Measurements from ENCODE around the gene AKNA.

Gene AKNA

GRCh38 chr9:114308361-114308950 is 79.3 kb downstream of the AKNA start:
- no peak for FAIRE-seq
- DNase-seq (ENCODE audit: insufficient read length, low spot score), result no peak
- TF ChIP-seq POLR2A (IDR thresholded peaks at IDR 0.05; ENCODE audit: low read depth, low read length), result no peak

- FAIRE-seq (no peak), DNase-seq (ENCODE audit: insufficient read length, low spot score) (no peak)
- no peak for TF ChIP-seq POLR2A (IDR thresholded peaks at IDR 0.05; ENCODE audit: low read depth, low read length)
These were observed 79.9 kb downstream of the AKNA start for GRCh38 chr9:114307899-114308267.

GRCh38 chr9:114304416-114305188 is 83.2 kb downstream of the AKNA start:
- no peak for FAIRE-seq
- no peak for TF ChIP-seq POLR2A (IDR thresholded peaks at IDR 0.05; ENCODE audit: low read depth, low read length)
- no peak for DNase-seq (ENCODE audit: insufficient read length, low spot score)

GRCh38 chr9:114303977-114304376 is 83.8 kb downstream of the AKNA start:
- FAIRE-seq (no peak), DNase-seq (ENCODE audit: insufficient read length, low spot score) (no peak)
- no peak for TF ChIP-seq POLR2A (IDR thresholded peaks at IDR 0.05; ENCODE audit: low read depth, low read length)

GRCh38 chr9:114303571-114303970 is 84.2 kb downstream of the AKNA start:
- DNase-seq (ENCODE audit: insufficient read length, low spot score) (no peak), FAIRE-seq (no peak)
- no peak for TF ChIP-seq POLR2A (IDR thresholded peaks at IDR 0.05; ENCODE audit: low read depth, low read length)

- FAIRE-seq (no peak), DNase-seq (ENCODE audit: insufficient read length, low spot score) (no peak)
- no peak for TF ChIP-seq POLR2A (IDR thresholded peaks at IDR 0.05; ENCODE audit: low read depth, low read length)
These were observed 85.1 kb downstream of the AKNA start for GRCh38 chr9:114302727-114303126.

GRCh38 chr9:114301798-114302565 is 85.8 kb downstream of the AKNA start:
- no peak for DNase-seq (ENCODE audit: insufficient read length, low spot score)
- no peak for FAIRE-seq
- TF ChIP-seq POLR2A (IDR thresholded peaks at IDR 0.05; ENCODE audit: low read depth, low read length), result no peak

- FAIRE-seq, result no peak
These were observed 86.7 kb downstream of the AKNA start for GRCh38 chr9:114300846-114301797.

GRCh38 chr9:114300153-114300845 is 87.5 kb downstream of the AKNA start:
- DNase-seq (ENCODE audit: insufficient read length, low spot score) (no peak), FAIRE-seq (no peak)
- no peak for TF ChIP-seq POLR2A (IDR thresholded peaks at IDR 0.05; ENCODE audit: low read depth, low read length)

More at GRCh38 chr9:114300846-114301797, 86.7 kb downstream of the AKNA start:
- TF ChIP-seq POLR2A (IDR thresholded peaks at IDR 0.05; ENCODE audit: low read depth, low read length), result no peak
- no peak for DNase-seq (ENCODE audit: insufficient read length, low spot score)

- no peak for TF ChIP-seq POLR2A (IDR thresholded peaks at IDR 0.05; ENCODE audit: low read depth, low read length)
- no peak for DNase-seq (ENCODE audit: insufficient read length, low spot score)
These were observed 88.3 kb downstream of the AKNA start for GRCh38 chr9:114299286-114300152.

GRCh38 chr9:114296338-114296737 is 91.4 kb downstream of the AKNA start:
- FAIRE-seq, result no peak
- TF ChIP-seq POLR2A (IDR thresholded peaks at IDR 0.05; ENCODE audit: low read depth, low read length), result no peak
- DNase-seq (ENCODE audit: insufficient read length, low spot score), result no peak

More at GRCh38 chr9:114299286-114300152, 88.3 kb downstream of the AKNA start:
- no peak for FAIRE-seq

- TF ChIP-seq POLR2A (IDR thresholded peaks at IDR 0.05; ENCODE audit: low read depth, low read length), result no peak
- DNase-seq (ENCODE audit: insufficient read length, low spot score), result no peak
- no peak for FAIRE-seq
These were observed 93.1 kb downstream of the AKNA start for GRCh38 chr9:114294664-114295063.
